A549 (cell line): ENCODE measurements around the gene LIPA. TPM values are rescaled to one million over a fixed set of nuclear protein-coding genes. Genes with fewer than 3 reads are reported as not detected.

ENCODE experiments used
- ATAC-seq, 2 experiments: fragments of 200-7000 bp in 1 of 2; fragments of >200 bp in 1 of 2; cut with Nextera tagmentation in 1 of 2; cut with Tn5 transposase in 1 of 2; 3 replicates each; pipeline versions ENCODE4 v1.8.0 to v1.9.1; 2018 to 2020; ENCODE audit warnings: mild to moderate bottlenecking in 1 of 2, moderate library complexity in 1 of 2
- CTCF ChIA-PET: fragments of 300-600 bp; sonication (Branson Sonifier 250); formaldehyde crosslinking; extraction: SDS; loops from one replicate; lab custom pipeline; 2021; ENCODE audit warnings: antibody characterized with exemption, inconsistent platforms; lab: Yijun Ruan, JAX
- POLR2A ChIA-PET: fragments of 350-600 bp; formaldehyde crosslinking; extraction: SDS; loops from one replicate; lab custom pipeline; 2021; ENCODE audit warnings: antibody characterized with exemption, inconsistent platforms; lab: Yijun Ruan, JAX
- DNase-seq, 2 experiments: peaks; one replicate each; pipeline versions ENCODE4 v3.0.0 to v3.0.0-alpha.2; 2011 to 2016; ENCODE audit warnings: low read depth in 1 of 2, low spot score in 1 of 2
- FAIRE-seq: peaks from 2 replicates; lab custom pipeline; 2011; peaks lifted over from hg19 to GRCh38; lab: Jason Lieb, UNC
- H3K27ac ChIP-seq, 2 experiments: fragments of >200 bp; sonication (Bioruptor Twin); formaldehyde crosslinking; 3 replicates each; pipeline ENCODE4 v1.5.1; 2016 to 2017
- H3K4me1 ChIP-seq: fragments of >200 bp; sonication (Bioruptor Twin); formaldehyde crosslinking; 3 replicates; pipeline ENCODE4 v1.6.1; 2016
- H3K4me2 ChIP-seq: fragments of >200 bp; sonication (Bioruptor Twin); formaldehyde crosslinking; 3 replicates; pipeline ENCODE4 v1.6.1; 2016
- H3K4me3 ChIP-seq: fragments of >200 bp; sonication (Bioruptor Twin); formaldehyde crosslinking; 3 replicates; pipeline ENCODE4 v1.5.1; 2016
- H3K9me3 ChIP-seq: fragments of >200 bp; sonication (Bioruptor Twin); formaldehyde crosslinking; 3 replicates; pipeline ENCODE4 v1.6.1; 2016
- BHLHE40 ChIP-seq: IDR thresholded peaks from 2 replicates; pipeline ENCODE4 v1.6.1; 2012; ENCODE audit warnings: low read depth, low read length, inconsistent platforms
- CBX2 ChIP-seq: fragments of 200-600 bp; sonication (generic); IDR thresholded peaks from 2 replicates; pipeline ENCODE4 v1.6.1; 2016; ENCODE audit warnings: low read depth, mild to moderate bottlenecking, borderline replicate concordance
- CEBPB ChIP-seq, 2 experiments: fragments of >200 bp in 1 of 2; sonication (Bioruptor Twin) in 1 of 2; formaldehyde crosslinking in 1 of 2; IDR thresholded peaks; 2 replicates each; pipeline ENCODE4 v1.6.1; 2012 to 2016
- CTCF ChIP-seq: fragments of >200 bp; sonication (Bioruptor Twin); formaldehyde crosslinking; IDR thresholded peaks from 3 replicates; pipeline ENCODE4 v1.5.1; 2016
- E2F6 ChIP-seq: IDR thresholded peaks from 2 replicates; pipeline ENCODE4 v1.6.1; 2012; ENCODE audit warnings: low read depth, borderline replicate concordance
- EHF ChIP-seq: fragments of 250-450 bp; sonication (Bioruptor Pico); IDR thresholded peaks from 2 replicates; pipeline ENCODE4 v1.5.0; 2020; ENCODE audit warnings: mild to moderate bottlenecking
- ELK1 ChIP-seq: fragments of 150-350 bp; IDR thresholded peaks from 2 replicates; pipeline ENCODE4 v1.6.1; 2014; ENCODE audit warnings: low read depth, mild to moderate bottlenecking, low read length
- EP300 ChIP-seq, 2 experiments: fragments of >200 bp; sonication (Bioruptor Twin); formaldehyde crosslinking; IDR thresholded peaks; 2 replicates in 1 of 2; 3 replicates in 1 of 2; pipeline ENCODE4 v1.6.1; 2016 to 2017
- FOXS1 ChIP-seq: fragments of 250-450 bp; sonication (Bioruptor Pico); IDR thresholded peaks from 2 replicates; pipeline ENCODE4 v1.5.0; 2020; ENCODE audit warnings: mild to moderate bottlenecking, moderate library complexity
- GATA3 ChIP-seq: IDR thresholded peaks from 2 replicates; pipeline ENCODE4 v1.6.1; 2012; ENCODE audit warnings: borderline replicate concordance
- HES2 ChIP-seq: fragments of >200 bp; sonication (Bioruptor Twin); formaldehyde crosslinking; IDR thresholded peaks from 2 replicates; pipeline ENCODE4 v1.6.1; 2016
- HMGXB4 ChIP-seq: fragments of 250-450 bp; sonication (Bioruptor Pico); IDR thresholded peaks from 2 replicates; pipeline ENCODE4 v1.5.0; 2021; ENCODE audit warnings: mild to moderate bottlenecking, moderate library complexity, borderline replicate concordance
- HOXA7 ChIP-seq: fragments of 250-450 bp; sonication (Bioruptor Pico); IDR thresholded peaks from 2 replicates; pipeline ENCODE4 v1.5.0; 2020; ENCODE audit warnings: mild to moderate bottlenecking, moderate library complexity
- HOXB5 ChIP-seq: fragments of 250-450 bp; sonication (Bioruptor Pico); IDR thresholded peaks from 2 replicates; pipeline ENCODE4 v1.5.0; 2020; ENCODE audit warnings: mild to moderate bottlenecking, moderate library complexity
- MAFK ChIP-seq: fragments of 450-650 bp; IDR thresholded peaks from 2 replicates; pipeline ENCODE4 v1.6.1; 2014; ENCODE audit not compliant: partially characterized antibody
- MAX ChIP-seq: IDR thresholded peaks from 2 replicates; pipeline ENCODE4 v1.6.1; 2012
- NFE2L2 ChIP-seq: fragments of 150-350 bp; conservative IDR thresholded peaks from 2 replicates; pipeline ENCODE4 v1.6.1; 2014; ENCODE audit warnings: low read length
- NPAS2 ChIP-seq: fragments of 250-450 bp; sonication (Bioruptor Pico); IDR thresholded peaks from 2 replicates; pipeline ENCODE4 v1.8.0; 2022; ENCODE audit warnings: mild to moderate bottlenecking, moderate library complexity, borderline replicate concordance
- NR3C1 ChIP-seq: fragments of >200 bp; sonication (Bioruptor Twin); formaldehyde crosslinking; IDR thresholded peaks from 3 replicates; pipeline ENCODE4 v1.6.1; 2017
- PBX3 ChIP-seq: IDR thresholded peaks from 2 replicates; pipeline ENCODE4 v1.6.1; 2012
- PHF8 ChIP-seq: fragments of 200-600 bp; sonication (generic); IDR thresholded peaks from 2 replicates; pipeline ENCODE4 v1.6.1; 2016; ENCODE audit warnings: low read depth, mild to moderate bottlenecking, antibody characterized with exemption, moderate library complexity, borderline replicate concordance
- POLR2A ChIP-seq: IDR thresholded peaks from 2 replicates; pipeline ENCODE4 v1.6.1; 2012; ENCODE audit warnings: mild to moderate bottlenecking, low read length
- RAD21 ChIP-seq, 2 experiments: fragments of >200 bp in 1 of 2; sonication (Bioruptor Twin) in 1 of 2; formaldehyde crosslinking in 1 of 2; IDR thresholded peaks in 1 of 2; conservative IDR thresholded peaks in 1 of 2; 2 replicates in 1 of 2; 3 replicates in 1 of 2; pipeline ENCODE4 v1.6.1; 2012 to 2018; ENCODE audit warnings: inconsistent platforms in 1 of 2
- RARB ChIP-seq: fragments of 250-450 bp; sonication (Bioruptor Pico); IDR thresholded peaks from 2 replicates; pipeline ENCODE4 v1.8.0; 2021; ENCODE audit warnings: mild to moderate bottlenecking, moderate library complexity
- RCOR1 ChIP-seq: fragments of 150-350 bp; IDR thresholded peaks from 2 replicates; pipeline ENCODE4 v1.6.1; 2014; ENCODE audit warnings: antibody characterized with exemption, low read length, low read depth
- RNF2 ChIP-seq: fragments of 200-600 bp; sonication (generic); IDR thresholded peaks from 2 replicates; pipeline ENCODE4 v1.6.1; 2016; ENCODE audit warnings: low read depth, mild to moderate bottlenecking, antibody characterized with exemption, moderate library complexity, borderline replicate concordance
- SMC3 ChIP-seq: fragments of >200 bp; sonication (Bioruptor Twin); formaldehyde crosslinking; IDR thresholded peaks from 3 replicates; pipeline ENCODE4 v1.6.1; 2018; ENCODE audit warnings: inconsistent platforms
- TFCP2L1 ChIP-seq: fragments of 250-450 bp; sonication (Bioruptor Pico); IDR thresholded peaks from 2 replicates; pipeline ENCODE4 v1.5.0; 2021; ENCODE audit warnings: mild to moderate bottlenecking
- ZSCAN20 ChIP-seq: fragments of 250-450 bp; sonication (Bioruptor Pico); IDR thresholded peaks from 2 replicates; pipeline ENCODE4 v1.8.0; 2022; ENCODE audit warnings: mild to moderate bottlenecking, moderate library complexity
- WGBS: methylation state at CpG from one replicate; pipeline ENCODE4 v1.1.6; 2017; ENCODE audit errors: missing lambda C conversion rate; 5-methylcytosine and 5-hydroxymethylcytosine counted together
- polyA plus RNA-seq, 4 experiments: library from polyadenylated mRNA; depleted of rRNA in 3 of 4; stranded (reverse); fragments of >200 nt; fragmentation: RNase III in 1 of 4; extraction: RNeasy Plus Mini Kit Qiagen cat#74134 plus additional on column Dnase treatment in 1 of 4; gene quantifications; 2 replicates in 3 of 4; 3 replicates in 1 of 4; pipeline ENCODE4 v1.2.3, GENCODE V29; 2011 to 2017

The LIPA gene
- polyA plus RNA-seq, 2 of the 4 experiments (the other 2 are of a cell fraction): 51.2 to 80.2 TPM

- no peaks in the 10 kb centered on the region for H3K9me3 ChIP-seq
- peak within 1 kb of the TSS; percentile 49 for H3K4me3 ChIP-seq
- peak within 1 kb of the TSS; percentile 100 for H3K4me2 ChIP-seq
- ChIA-PET POLR2A (interaction anchor here (1.1 kb wide), 1 partner anchor 216 kb away, joined by 6 read pairs; the partner anchor contains the start of gene FAS), CTCF (interaction anchor here (0.5 to 7.9 kb wide), 10 partner anchors 7 to 371 kb away, joined by 3 to 82 read pairs (median 4); no protein-coding TSS in a partner anchor)
- ATAC-seq (peak; percentile 86 to 88), DNase-seq (peak; percentile 39 to 46), FAIRE-seq (no peak)
- TF ChIP-seq FOXS1 (CRISPR knock-in tag) (no peak), RCOR1 (no peak), EP300 (IDR thresholded peaks at IDR 0.05) (no peak), EHF (CRISPR knock-in tag) (no peak), TFCP2L1 (CRISPR knock-in tag) (no peak), HOXB5 (no peak), ZSCAN20 (CRISPR knock-in tag) (no peak), E2F6 (0 out of 2 replicates have a peak, but pooled peaks have one; percentile 29), MAX (0 out of 2 replicates have a peak, but pooled peaks have one; percentile 34), CBX2 (no peak), GATA3 (no peak), BHLHE40 (no peak), NFE2L2 (no peak), NPAS2 (CRISPR knock-in tag) (no peak), PHF8 (no peak), RAD21 (conservative IDR thresholded peaks at IDR 0.05 in 1 of 2, IDR thresholded peaks at IDR 0.05 in 1 of 2) (no peak), RNF2 (0 out of 2 replicates have a peak, but pooled peaks have one; percentile 13), CTCF (no peak)
- H3K27ac ChIP-seq: peak within 1 kb of the TSS; percentile 21 to 34; a peak in 2 of 6 replicates
- WGBS: 6% methylated on average over 28 of the region's 28 CpGs
- H3K4me1 ChIP-seq: peaks cover 7% of the 10 kb centered on the region; the same call in 1 of the 3 replicates
Measured at GRCh38 chr10:89207181-89207800, 44.3 kb downstream of the LIPA start, which contains the start of gene CH25H. Gene CH25H (minus strand): TSS chr10:89207317. CDS start chr10:89207292, 25 bp downstream.

- Histone ChIP-seq H3K27ac (no peak overlapping the region), H3K4me2 (peak overlapping the region; percentile 100), H3K4me3 (peak overlapping the region; percentile 49), H3K9me3 (no peaks in the 10 kb centered on the region), H3K4me1 (peaks cover 7% of the 10 kb centered on the region; the same call in 1 of the 3 replicates)
- no peak for FAIRE-seq
- 35% methylated on average over 41 of the region's 42 CpGs for WGBS
- peak; percentile 37 to 67 for ATAC-seq
- peak in 1 of 2 experiments; percentile 1 for DNase-seq
- POLR2A ChIA-PET: interaction anchor here (1.1 kb wide), 1 partner anchor 216 kb away, joined by 6 read pairs; the partner anchor contains the start of gene FAS
- CTCF ChIA-PET: interaction anchor here (2.2 to 7.9 kb wide), 5 partner anchors 8 to 370 kb away, joined by 5 to 82 read pairs (median 28); no protein-coding TSS in a partner anchor
- no peak for TF ChIP-seq RARB (CRISPR knock-in tag)
- TF ChIP-seq POLR2A: no peak; the same call in 1 of the 2 replicates
- no peak for TF ChIP-seq HOXA7
- TF ChIP-seq MAFK: no peak
- TF ChIP-seq NR3C1: no peak
- TF ChIP-seq HES2: no peak
- TF ChIP-seq ELK1: no peak
- no peak for TF ChIP-seq RNF2
- no peak for TF ChIP-seq CEBPB (IDR thresholded peaks at IDR 0.05)
- TF ChIP-seq PBX3: no peak
- TF ChIP-seq EHF (CRISPR knock-in tag): no peak
- TF ChIP-seq HMGXB4 (CRISPR knock-in tag): no peak
- no peak for TF ChIP-seq SMC3
Measured at GRCh38 chr10:89206402-89207180, 45.0 kb downstream of the LIPA start.
